HG02938 (cell line): Measurements from ENCODE around the gene DIRAS1.
A peak's percentile ranks its signal among the peaks of the same experiment; 100 is the strongest.

Experiments
- ATAC-seq: cut with Tn5 transposase; IDR thresholded peaks from one replicate; pipeline ENCODE4 v1.9.1; 2021; ENCODE audit warnings: mild to moderate bottlenecking, moderate library complexity; ENCODE audit not compliant: unreplicated experiment

DIRAS1 gene

GRCh38 chr19:2755811-2756210 is 34.6 kb upstream of the DIRAS1 start:
- no peak for ATAC-seq

- ATAC-seq, result no peak
Measured at GRCh38 chr19:2755448-2755705, 34.2 kb upstream of the DIRAS1 start.

- no peak for ATAC-seq
Measured at GRCh38 chr19:2754659-2755447, 33.7 kb upstream of the DIRAS1 start.

GRCh38 chr19:2751438-2751830 is 30.3 kb upstream of the DIRAS1 start:
- no peak for ATAC-seq

GRCh38 chr19:2750808-2751437 is 29.8 kb upstream of the DIRAS1 start:
- ATAC-seq, result no peak

GRCh38 chr19:2747349-2747748 is 26.2 kb upstream of the DIRAS1 start:
- no peak for ATAC-seq

- no peak for ATAC-seq
Measured at GRCh38 chr19:2744113-2744512, 22.9 kb upstream of the DIRAS1 start.

GRCh38 chr19:2743099-2743498 is 21.9 kb upstream of the DIRAS1 start:
- ATAC-seq, result no peak

- ATAC-seq, result no peak
Measured at GRCh38 chr19:2740314-2740656, 19.1 kb upstream of the DIRAS1 start.

- peak; percentile 88 for ATAC-seq
Measured at GRCh38 chr19:2739602-2740313, 18.6 kb upstream of the DIRAS1 start, which contains the start of gene SLC39A3. Gene SLC39A3, minus strand, starts transcription at chr19:2740017. Its CDS starts 2,760 bp downstream, at chr19:2737257.

GRCh38 chr19:2736550-2737190 is 15.5 kb upstream of the DIRAS1 start:
- no peak for ATAC-seq

- ATAC-seq, result no peak
Measured at GRCh38 chr19:2735374-2735773, 14.2 kb upstream of the DIRAS1 start.

GRCh38 chr19:2734589-2735288 is 13.6 kb upstream of the DIRAS1 start:
- no peak for ATAC-seq

GRCh38 chr19:2733930-2734588 is 12.9 kb upstream of the DIRAS1 start:
- ATAC-seq, result no peak

GRCh38 chr19:2732883-2733282 is 11.7 kb upstream of the DIRAS1 start:
- no peak for ATAC-seq

- ATAC-seq, result no peak
Measured at GRCh38 chr19:2732157-2732725, 11.1 kb upstream of the DIRAS1 start.

- no peak for ATAC-seq
Measured at GRCh38 chr19:2731181-2731995, 10.2 kb upstream of the DIRAS1 start.

- ATAC-seq, result no peak
Measured at GRCh38 chr19:2729943-2730818, 9.0 kb upstream of the DIRAS1 start.
